HCT116 (cell line): ENCODE data around the gene LSM14A. TPM values are rescaled to one million over a fixed set of nuclear protein-coding genes. Genes with fewer than 3 reads are reported as not detected.

Experiments
- ATAC-seq: fragments of 200-7000 bp; cut with Tn5 transposase; 2 replicates; pipeline ENCODE4 v1.9.1; 2020; ENCODE audit warnings: mild to moderate bottlenecking, moderate library complexity
- BruUV-seq: library from RNA; stranded (reverse); fragments of 400-500 nt; replicated peaks from 2 replicates; lab custom pipeline; 2021; lab: Mats Ljungman, UMichigan
- CTCF ChIA-PET: fragments of 300-600 bp; sonication (Branson Sonifier 250); formaldehyde crosslinking; loops from one replicate; lab custom pipeline; 2021; ENCODE audit warnings: antibody characterized with exemption; lab: Charles Lee
- POLR2A ChIA-PET: fragments of 300-600, 350-600 bp; sonication (Branson Sonifier 250); formaldehyde crosslinking; loops from one replicate; lab custom pipeline; 2021; ENCODE audit warnings: antibody characterized with exemption; lab: Charles Lee
- RAD21 ChIA-PET, 2 experiments: fragments of 300-600 bp; sonication (Branson Sonifier 250); formaldehyde crosslinking; loops; one replicate each; lab custom pipeline; 2023; ENCODE audit warnings: low total read pairs in 2 of 2; ENCODE audit not compliant: uncharacterized antibody in 2 of 2, unreplicated experiment in 2 of 2, low non-redundant PET in 1 of 2; lab: Charles Lee
- DNase-seq: peaks from one replicate; pipeline ENCODE4 v3.0.0-alpha.2; 2010; ENCODE audit warnings: low read depth, low spot score
- H2AFZ ChIP-seq: fragments of 200-600 bp; shearing (Covaris generic), sonication (generic); 2 replicates; pipeline ENCODE4 v1.6.1; 2017; ENCODE audit warnings: low read depth, mixed run types, mixed read lengths, antibody characterized with exemption, low read length; ENCODE audit not compliant: poor library complexity, severe bottlenecking
- H3K27ac ChIP-seq: 2 replicates; pipeline ENCODE4 v1.5.1; 2012; ENCODE audit warnings: low read depth, low read length
- H3K27me3 ChIP-seq: fragments of 200-600 bp; sonication (generic); 2 replicates; pipeline ENCODE4 v1.6.1; 2016; ENCODE audit warnings: mixed run types, low read length, mixed read lengths; ENCODE audit not compliant: insufficient read depth
- H3K36me3 ChIP-seq, 2 experiments: fragments of 200-500 bp in 1 of 2; fragments of 200-600 bp in 1 of 2; sonication (Bioruptor generic) in 1 of 2; sonication (generic) in 1 of 2; 2 replicates each; pipeline versions ENCODE4 v1.5.1 to v1.6.1; 2014 to 2016; ENCODE audit warnings: low read length in 2 of 2, inconsistent platforms in 1 of 2, mixed read lengths in 1 of 2, mixed run types in 1 of 2; ENCODE audit not compliant: insufficient read depth in 2 of 2, control insufficient read depth in 1 of 2
- H3K4me1 ChIP-seq, 2 experiments: fragments of 200-600 bp in 1 of 2; sonication (generic) in 1 of 2; 2 replicates each; pipeline versions ENCODE4 v1.5.1 to v1.6.1; 2012 to 2017; ENCODE audit warnings: low read length in 2 of 2, inconsistent platforms in 1 of 2, mild to moderate bottlenecking in 1 of 2, mixed read lengths in 1 of 2, mixed run types in 1 of 2, moderate library complexity in 1 of 2; ENCODE audit not compliant: insufficient read depth in 2 of 2, control insufficient read depth in 1 of 2
- H3K4me2 ChIP-seq: fragments of 200-600 bp; sonication (generic); 2 replicates; pipeline ENCODE4 v1.6.1; 2017; ENCODE audit warnings: mixed run types, low read length, mixed read lengths
- H3K4me3 ChIP-seq, 2 experiments: fragments of 200-600 bp in 1 of 2; sonication (generic) in 1 of 2; replicated peaks in 1 of 2; 2 replicates each; pipeline ENCODE4 v1.5.1; 2011 to 2016; ENCODE audit warnings: low read length in 2 of 2, control low read depth in 1 of 2, low read depth in 1 of 2, mild to moderate bottlenecking in 1 of 2, mixed read lengths in 1 of 2, mixed run types in 1 of 2
- H3K79me2 ChIP-seq: fragments of 200-600 bp; sonication (generic); 2 replicates; pipeline ENCODE4 v1.6.1; 2017; ENCODE audit warnings: mild to moderate bottlenecking, mixed run types, low read length, moderate library complexity, mixed read lengths; ENCODE audit not compliant: insufficient read depth
- H3K9ac ChIP-seq: fragments of 200-600 bp; sonication (generic); 2 replicates; pipeline ENCODE4 v1.6.1; 2016; ENCODE audit warnings: low read length, mixed read lengths
- H3K9me2 ChIP-seq: fragments of 200-600 bp; sonication (generic), shearing (Covaris generic); 2 replicates; pipeline ENCODE4 v1.6.1; 2017; ENCODE audit warnings: mixed run types, mild to moderate bottlenecking, moderate library complexity; ENCODE audit not compliant: insufficient read depth
- H3K9me3 ChIP-seq, 2 experiments: fragments of 200-500 bp in 1 of 2; fragments of 200-600 bp in 1 of 2; sonication (Bioruptor generic) in 1 of 2; sonication (generic) in 1 of 2; 2 replicates each; pipeline ENCODE4 v1.6.1; 2014 to 2017; ENCODE audit warnings: low read length in 2 of 2, mixed read lengths in 2 of 2, inconsistent platforms in 1 of 2, low read depth in 1 of 2, mild to moderate bottlenecking in 1 of 2, mixed run types in 1 of 2, moderate library complexity in 1 of 2; ENCODE audit not compliant: control insufficient read depth in 1 of 2, insufficient read depth in 1 of 2
- H4K20me1 ChIP-seq: fragments of 200-600 bp; sonication (generic), shearing (Covaris generic); 2 replicates; pipeline ENCODE4 v1.6.1; 2017; ENCODE audit warnings: mixed run types, mild to moderate bottlenecking, moderate library complexity; ENCODE audit not compliant: insufficient read depth
- CBX3 ChIP-seq: IDR thresholded peaks from 2 replicates; pipeline ENCODE4 v1.6.1; 2012; ENCODE audit warnings: low read depth
- ELF1 ChIP-seq: IDR thresholded peaks from 2 replicates; pipeline ENCODE4 v1.6.1; 2012; ENCODE audit warnings: low read depth, borderline replicate concordance
- EZH2 ChIP-seq: fragments of 200-600 bp; sonication (generic); IDR thresholded peaks from 2 replicates; pipeline ENCODE4 v1.6.1; 2017; ENCODE audit warnings: antibody characterized with exemption, mixed run types
- EZH2phosphoT487 ChIP-seq: fragments of 200-600 bp; IDR thresholded peaks from 2 replicates; pipeline ENCODE4 v1.6.1; 2018; ENCODE audit warnings: antibody characterized with exemption, borderline replicate concordance
- FOSL1 ChIP-seq: IDR thresholded peaks from 2 replicates; pipeline ENCODE4 v1.6.1; 2012; ENCODE audit warnings: low read depth
- JUND ChIP-seq: IDR thresholded peaks from 2 replicates; pipeline ENCODE4 v1.6.1; 2012
- POLR2A ChIP-seq: IDR thresholded peaks from 2 replicates; pipeline ENCODE4 v1.7.0; 2011; ENCODE audit warnings: borderline replicate concordance; ENCODE audit not compliant: insufficient read depth, insufficient read length; ENCODE audit errors: extremely low read depth
- POLR2AphosphoS5 ChIP-seq: IDR thresholded peaks from 2 replicates; pipeline ENCODE4 v1.6.1; 2011; ENCODE audit warnings: mild to moderate bottlenecking, low read depth, low read length, moderate library complexity
- RAD21 ChIP-seq: IDR thresholded peaks from 2 replicates; pipeline ENCODE4 v1.6.1; 2012; ENCODE audit warnings: low read depth, mild to moderate bottlenecking
- SIN3A ChIP-seq: IDR thresholded peaks from 2 replicates; pipeline ENCODE4 v1.6.1; 2012; ENCODE audit warnings: low read depth
- SRF ChIP-seq: IDR thresholded peaks from 2 replicates; pipeline ENCODE4 v1.6.1; 2012; ENCODE audit warnings: low read depth
- TCF7L2 ChIP-seq: IDR thresholded peaks from 2 replicates; pipeline ENCODE4 v1.7.0; 2011; ENCODE audit warnings: borderline replicate concordance, inconsistent platforms; ENCODE audit not compliant: insufficient read depth, insufficient read length; ENCODE audit errors: extremely low read depth
- ZFX ChIP-seq: fragments of 450-650 bp; IDR thresholded peaks from 2 replicates; pipeline ENCODE4 v1.6.1; 2017
- ZNF274 ChIP-seq: fragments of 200-500 bp; sonication (Bioruptor generic); IDR thresholded peaks from 2 replicates; pipeline ENCODE4 v1.6.1; 2014; ENCODE audit warnings: mild to moderate bottlenecking, low read depth, low read length, inconsistent platforms
- intact Hi-C: fragments of 100-400 bp; cut with micrococcal nuclease; formaldehyde crosslinking; loops from 2 replicates; pipeline ENCODE4 v1.10.0; 2022
- total RNA-seq: library from RNA; stranded (reverse); gene quantifications from one replicate; pipeline ENCODE4 v1.2.1, GENCODE V29; 2021; ENCODE audit not compliant: unreplicated experiment
- TF ChIP-seq, protein P1 (sequence below): IDR thresholded peaks from 2 replicates; pipeline ENCODE4 v1.6.1; 2012
- TF ChIP-seq, protein P2 (sequence below), 3 experiments: fragments of 200-600 bp in 1 of 3; sonication (generic) in 1 of 3; IDR thresholded peaks in 2 of 3; conservative IDR thresholded peaks in 1 of 3; 2 replicates each; pipeline ENCODE4 v1.5.1; 2012 to 2017; ENCODE audit warnings: low read depth in 2 of 3, low read length in 2 of 3, antibody characterized with exemption in 1 of 3, borderline replicate concordance in 1 of 3, control low read depth in 1 of 3, mild to moderate bottlenecking in 1 of 3, mixed read lengths in 1 of 3, mixed run types in 1 of 3, moderate library complexity in 1 of 3; ENCODE audit not compliant: insufficient read depth in 1 of 3
- TF ChIP-seq, protein P3 (sequence below): IDR thresholded peaks from 2 replicates; pipeline ENCODE4 v1.6.1; 2012; ENCODE audit warnings: low read depth

Gene LSM14A
- total RNA-seq, 1 experiment from 2014 or later = 120 TPM

DNA sequence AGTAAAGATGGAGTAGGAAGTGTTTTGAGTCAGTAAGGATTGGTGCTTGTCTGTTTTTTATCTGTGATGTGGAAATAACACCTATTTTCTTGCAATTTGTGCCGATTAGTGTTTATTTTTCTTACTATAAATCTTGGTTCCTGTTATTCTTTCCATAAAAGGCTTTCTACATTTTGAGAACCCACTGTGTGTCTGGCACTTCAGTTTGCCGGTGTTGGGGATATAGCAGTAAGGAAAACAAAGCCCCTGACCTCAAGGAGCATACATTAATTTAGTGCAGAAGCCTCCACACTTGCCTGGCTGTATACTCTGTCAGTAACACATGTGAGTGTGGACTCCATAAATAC, 46.5 kb downstream of the LSM14A start:
- ChIA-PET RAD21 (no interaction called here), CTCF (interaction anchor here (0.9 to 1.5 kb wide), 5 partner anchors 10 to 441 kb away, joined by 3 to 5 read pairs (median 3); no protein-coding TSS in a partner anchor), POLR2A (no interaction called here)
- Histone ChIP-seq H3K4me1 (peaks cover 0 to 9% of the 10 kb centered on the region in 2 experiments; a peak in 1 of 4 replicates), H4K20me1 (0 out of 2 replicates have a peak, but pooled peaks cover 3% of the 10 kb centered on the region), H2AFZ (no peak overlapping the region), H3K27me3 (no peaks in the 10 kb centered on the region), H3K36me3 (peaks cover 40% of the 10 kb centered on the region in 2 experiments), H3K9ac (no peak overlapping the region), H3K27ac (no peak overlapping the region), H3K9me3 (no peaks in the 10 kb centered on the region), H3K79me2 (peaks cover 66% of the 10 kb centered on the region), H3K4me2 (no peak overlapping the region), H3K4me3 (no peak overlapping the region), H3K9me2 (no peaks in the 10 kb centered on the region)
- DNase-seq (no peak), ATAC-seq (no peak)
- no TSS peak for BruUV-seq
- intact Hi-C loops = no loop called here
- TF ChIP-seq, protein P1, sequence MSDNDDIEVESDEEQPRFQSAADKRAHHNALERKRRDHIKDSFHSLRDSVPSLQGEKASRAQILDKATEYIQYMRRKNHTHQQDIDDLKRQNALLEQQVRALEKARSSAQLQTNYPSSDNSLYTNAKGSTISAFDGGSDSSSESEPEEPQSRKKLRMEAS = no peak
- TF ChIP-seq POLR2AphosphoS5 (no peak), SIN3A (no peak), RAD21 (no peak), TCF7L2 (no peak), EZH2phosphoT487 (no peak), ELF1 (no peak), JUND (no peak), POLR2A (no peak), FOSL1 (no peak), EZH2 (no peak), CBX3 (no peak), SRF (no peak), ZNF274 (no peak), ZFX (no peak)
- TF ChIP-seq, protein P2, sequence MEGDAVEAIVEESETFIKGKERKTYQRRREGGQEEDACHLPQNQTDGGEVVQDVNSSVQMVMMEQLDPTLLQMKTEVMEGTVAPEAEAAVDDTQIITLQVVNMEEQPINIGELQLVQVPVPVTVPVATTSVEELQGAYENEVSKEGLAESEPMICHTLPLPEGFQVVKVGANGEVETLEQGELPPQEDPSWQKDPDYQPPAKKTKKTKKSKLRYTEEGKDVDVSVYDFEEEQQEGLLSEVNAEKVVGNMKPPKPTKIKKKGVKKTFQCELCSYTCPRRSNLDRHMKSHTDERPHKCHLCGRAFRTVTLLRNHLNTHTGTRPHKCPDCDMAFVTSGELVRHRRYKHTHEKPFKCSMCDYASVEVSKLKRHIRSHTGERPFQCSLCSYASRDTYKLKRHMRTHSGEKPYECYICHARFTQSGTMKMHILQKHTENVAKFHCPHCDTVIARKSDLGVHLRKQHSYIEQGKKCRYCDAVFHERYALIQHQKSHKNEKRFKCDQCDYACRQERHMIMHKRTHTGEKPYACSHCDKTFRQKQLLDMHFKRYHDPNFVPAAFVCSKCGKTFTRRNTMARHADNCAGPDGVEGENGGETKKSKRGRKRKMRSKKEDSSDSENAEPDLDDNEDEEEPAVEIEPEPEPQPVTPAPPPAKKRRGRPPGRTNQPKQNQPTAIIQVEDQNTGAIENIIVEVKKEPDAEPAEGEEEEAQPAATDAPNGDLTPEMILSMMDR (IDR thresholded peaks at IDR 0.05 in 2 of 3, conservative IDR thresholded peaks at IDR 0.05 in 1 of 3; ENCODE audit: borderline replicate concordance in 1 of 3, insufficient read depth in 1 of 3, low read depth in 2 of 3, low read length in 2 of 3) = no peak
- TF ChIP-seq, protein P3, sequence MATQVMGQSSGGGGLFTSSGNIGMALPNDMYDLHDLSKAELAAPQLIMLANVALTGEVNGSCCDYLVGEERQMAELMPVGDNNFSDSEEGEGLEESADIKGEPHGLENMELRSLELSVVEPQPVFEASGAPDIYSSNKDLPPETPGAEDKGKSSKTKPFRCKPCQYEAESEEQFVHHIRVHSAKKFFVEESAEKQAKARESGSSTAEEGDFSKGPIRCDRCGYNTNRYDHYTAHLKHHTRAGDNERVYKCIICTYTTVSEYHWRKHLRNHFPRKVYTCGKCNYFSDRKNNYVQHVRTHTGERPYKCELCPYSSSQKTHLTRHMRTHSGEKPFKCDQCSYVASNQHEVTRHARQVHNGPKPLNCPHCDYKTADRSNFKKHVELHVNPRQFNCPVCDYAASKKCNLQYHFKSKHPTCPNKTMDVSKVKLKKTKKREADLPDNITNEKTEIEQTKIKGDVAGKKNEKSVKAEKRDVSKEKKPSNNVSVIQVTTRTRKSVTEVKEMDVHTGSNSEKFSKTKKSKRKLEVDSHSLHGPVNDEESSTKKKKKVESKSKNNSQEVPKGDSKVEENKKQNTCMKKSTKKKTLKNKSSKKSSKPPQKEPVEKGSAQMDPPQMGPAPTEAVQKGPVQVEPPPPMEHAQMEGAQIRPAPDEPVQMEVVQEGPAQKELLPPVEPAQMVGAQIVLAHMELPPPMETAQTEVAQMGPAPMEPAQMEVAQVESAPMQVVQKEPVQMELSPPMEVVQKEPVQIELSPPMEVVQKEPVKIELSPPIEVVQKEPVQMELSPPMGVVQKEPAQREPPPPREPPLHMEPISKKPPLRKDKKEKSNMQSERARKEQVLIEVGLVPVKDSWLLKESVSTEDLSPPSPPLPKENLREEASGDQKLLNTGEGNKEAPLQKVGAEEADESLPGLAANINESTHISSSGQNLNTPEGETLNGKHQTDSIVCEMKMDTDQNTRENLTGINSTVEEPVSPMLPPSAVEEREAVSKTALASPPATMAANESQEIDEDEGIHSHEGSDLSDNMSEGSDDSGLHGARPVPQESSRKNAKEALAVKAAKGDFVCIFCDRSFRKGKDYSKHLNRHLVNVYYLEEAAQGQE = no peak
